Osteocyte (in vitro differentiated cells): Measurements from ENCODE around the gene DCBLD2. TPM values are rescaled to one million over a fixed set of nuclear protein-coding genes. Genes with fewer than 3 reads are reported as not detected.
"Not testable (repeated sequence)": the region's sequence is repeated elsewhere in the genome, so short reads cannot be mapped to it uniquely, and the experiment has no call there.

Experiments
- DNase-seq: peaks from one replicate; pipeline ENCODE4 v3.0.0; 2021; ENCODE audit warnings: mixed read lengths; ENCODE audit not compliant: unreplicated experiment; ENCODE audit errors: extremely low spot score
- H3K27ac Mint-ChIP-seq: one replicate; pipeline ENCODE4 v1.8.0; 2021; ENCODE audit warnings: mild to moderate bottlenecking, mixed read lengths; ENCODE audit not compliant: unreplicated experiment
- H3K27me3 Mint-ChIP-seq: one replicate; pipeline ENCODE4 v1.8.0; 2021; ENCODE audit warnings: mixed read lengths; ENCODE audit not compliant: unreplicated experiment
- H3K36me3 Mint-ChIP-seq: one replicate; pipeline ENCODE4 v1.8.0; 2021; ENCODE audit warnings: mixed read lengths; ENCODE audit not compliant: unreplicated experiment
- H3K4me1 Mint-ChIP-seq: one replicate; pipeline ENCODE4 v1.8.0; 2021; ENCODE audit warnings: mixed read lengths; ENCODE audit not compliant: unreplicated experiment
- H3K4me3 Mint-ChIP-seq: one replicate; pipeline ENCODE4 v1.8.0; 2021; ENCODE audit warnings: mild to moderate bottlenecking, moderate library complexity, mixed read lengths; ENCODE audit not compliant: unreplicated experiment
- H3K9me3 Mint-ChIP-seq: one replicate; pipeline ENCODE4 v1.8.0; 2021; ENCODE audit warnings: mixed read lengths; ENCODE audit not compliant: unreplicated experiment
- CTCF ChIP-seq: fragments of 200-600 bp; sonication (generic); IDR thresholded peaks from 2 replicates; pipeline ENCODE4 v1.5.0; 2021; ENCODE audit warnings: antibody characterized with exemption, mild to moderate bottlenecking, moderate library complexity
- total RNA-seq: library from RNA; stranded (reverse); gene quantifications from 2 replicates; pipeline ENCODE4 v1.2.1, GENCODE V29; 2021

Gene DCBLD2
- total RNA-seq, 1 donor from 2014 or later, result 83.2 TPM

- peak overlapping the region; percentile 94 for H3K27ac Mint-ChIP-seq
- DNase-seq, result no peak
These were observed 15.6 kb downstream of the DCBLD2 start for GRCh38 chr3:98885851-98886250.

GRCh38 chr3:98884675-98885371 is 16.7 kb downstream of the DCBLD2 start:
- H3K27me3 Mint-ChIP-seq, result no peaks in the 10 kb centered on the region
- H3K9me3 Mint-ChIP-seq, result no peaks in the 10 kb centered on the region
- H3K4me1 Mint-ChIP-seq, result peaks cover 47% of the 10 kb centered on the region
- no peak for TF ChIP-seq CTCF
- peaks cover 19% of the 10 kb centered on the region for H3K36me3 Mint-ChIP-seq
- DNase-seq, result no peak
- H3K4me3 Mint-ChIP-seq, result peak overlapping the region; percentile 62
- peak overlapping the region; percentile 94 for H3K27ac Mint-ChIP-seq

More at GRCh38 chr3:98885851-98886250, 15.6 kb downstream of the DCBLD2 start:
- H3K27me3 Mint-ChIP-seq, result no peaks in the 10 kb centered on the region
- H3K4me3 Mint-ChIP-seq, result peak overlapping the region; percentile 62
- no peak for TF ChIP-seq CTCF
- no peaks in the 10 kb centered on the region for H3K9me3 Mint-ChIP-seq
- peaks cover 11% of the 10 kb centered on the region for H3K36me3 Mint-ChIP-seq
- H3K4me1 Mint-ChIP-seq, result peaks cover 47% of the 10 kb centered on the region

GRCh38 chr3:98882614-98883333 is 18.7 kb downstream of the DCBLD2 start:
- H3K9me3 Mint-ChIP-seq, DNase-seq, H3K27me3 Mint-ChIP-seq, H3K4me3 Mint-ChIP-seq: not testable (repeated sequence)
- peaks cover 47% of the 10 kb centered on the region for H3K4me1 Mint-ChIP-seq
- peaks cover 29% of the 10 kb centered on the region for H3K36me3 Mint-ChIP-seq
- peak overlapping the region; percentile 94 for H3K27ac Mint-ChIP-seq

- peaks cover 54% of the 10 kb centered on the region for H3K36me3 Mint-ChIP-seq
- DNase-seq, result no peak
- H3K27ac Mint-ChIP-seq, result no peak overlapping the region
- H3K4me3 Mint-ChIP-seq, result no peak overlapping the region
- no peak for TF ChIP-seq CTCF
- no peaks in the 10 kb centered on the region for H3K27me3 Mint-ChIP-seq
- H3K9me3 Mint-ChIP-seq, result no peaks in the 10 kb centered on the region
- peaks cover 21% of the 10 kb centered on the region for H3K4me1 Mint-ChIP-seq
These were observed 24.4 kb downstream of the DCBLD2 start for GRCh38 chr3:98877132-98877531.

GRCh38 chr3:98875535-98875934 is 26.0 kb downstream of the DCBLD2 start:
- Mint-ChIP-seq H3K27ac (peak overlapping the region; percentile 32), H3K9me3 (no peaks in the 10 kb centered on the region), H3K4me1 (peaks cover 27% of the 10 kb centered on the region), H3K27me3 (no peaks in the 10 kb centered on the region), H3K36me3 (peaks cover 60% of the 10 kb centered on the region), H3K4me3 (no peak overlapping the region)
- no peak for TF ChIP-seq CTCF
- DNase-seq, result no peak
